GM12874 (cell line): ENCODE results near the gene OR5C1.

Experiments used
- CTCF ChIP-seq: IDR thresholded peaks from 2 replicates; pipeline ENCODE4 v1.5.1; 2011; ENCODE audit warnings: low read depth, mild to moderate bottlenecking, control low read depth, low read length, moderate library complexity; ENCODE audit not compliant: insufficient read depth

OR5C1 gene

GRCh38 chr9:122815544-122815943 is 26.8 kb downstream of the OR5C1 start:
- no peak for TF ChIP-seq CTCF

- TF ChIP-seq CTCF, result no peak
Measured at GRCh38 chr9:122816163-122816867, 27.6 kb downstream of the OR5C1 start.

GRCh38 chr9:122819326-122819725 is 30.6 kb downstream of the OR5C1 start:
- TF ChIP-seq CTCF, result no peak

- no peak for TF ChIP-seq CTCF
Measured at GRCh38 chr9:122819791-122820489, 31.2 kb downstream of the OR5C1 start.

- no peak for TF ChIP-seq CTCF
Measured at GRCh38 chr9:122820490-122820845, 31.7 kb downstream of the OR5C1 start.

GRCh38 chr9:122821278-122821943 is 32.7 kb downstream of the OR5C1 start:
- no peak for TF ChIP-seq CTCF

GRCh38 chr9:122822056-122822455 is 33.3 kb downstream of the OR5C1 start:
- TF ChIP-seq CTCF, result no peak
